ENCODE data around the gene CLK2. TPM values are rescaled to one million over a fixed set of nuclear protein-coding genes. Genes with fewer than 3 reads are reported as not detected.

CLK2 gene
- total and polyA plus RNA-seq, 9 of the 15 experiments (the other 6 are each of a cell fraction or from before 2014, with no cell fraction given) = 13.5 to 81.4 (median 39.6) TPM

DNA sequence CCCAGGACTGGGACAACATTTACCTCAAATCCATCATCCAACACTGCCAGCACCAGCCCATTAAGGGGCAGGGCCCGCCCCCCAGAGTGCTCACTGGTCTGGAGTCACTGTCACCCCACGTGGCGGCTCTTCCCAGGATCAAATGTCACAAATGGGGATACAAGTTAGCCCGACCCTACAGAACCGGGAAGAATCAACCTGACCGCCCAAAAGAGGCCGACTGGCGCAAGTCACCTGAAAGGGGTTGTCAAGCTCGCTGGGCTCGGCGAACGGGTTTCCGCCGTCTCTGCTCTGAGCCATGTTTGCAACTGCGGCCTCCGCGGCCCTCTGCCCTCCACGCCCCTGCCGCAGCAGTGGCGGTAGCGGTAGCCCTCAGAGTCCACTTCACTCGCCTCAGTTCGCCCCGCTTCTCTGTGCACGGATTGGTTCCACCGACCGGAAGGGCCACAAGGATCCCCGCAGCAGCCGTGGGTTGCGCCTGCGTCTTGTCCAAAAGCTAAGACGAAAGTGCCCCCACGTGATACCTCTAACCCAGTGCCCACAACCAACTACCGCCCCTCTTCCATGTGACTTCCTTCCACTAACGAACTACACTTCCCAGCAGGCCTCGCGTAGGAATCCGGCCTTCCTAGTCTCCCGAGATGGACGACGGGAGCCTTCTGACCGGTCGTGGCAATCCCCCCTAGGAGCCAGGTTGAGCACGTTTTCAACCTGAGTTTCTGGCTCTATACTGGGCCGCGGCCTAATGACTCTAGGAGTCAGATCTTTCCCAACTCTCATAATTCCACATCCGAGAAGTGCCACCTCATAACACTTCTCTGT, 11.2 kb downstream of the CLK2 start, which contains the start of gene SCAMP3 (continued):
- TF ChIP-seq TAF15 (IDR thresholded peaks at IDR 0.05; ENCODE audit: low read depth, low read length) (peak; percentile 65; the same call in 1 of the 2 replicates), ZNF263 (CRISPR knock-in tag; IDR thresholded peaks at IDR 0.05; ENCODE audit: borderline replicate concordance) (no peak; the same call in 1 of the 2 replicates), NRF1 (conservative IDR thresholded peaks at IDR 0.05 in 1 of 2, IDR thresholded peaks at IDR 0.05 in 1 of 2) (peak; percentile 94 to 95), SRF (CRISPR knock-in tag; IDR thresholded peaks at IDR 0.05) (peak in 1 of 2 experiments; percentile 67; a peak in 2 of 4 replicates), ZNF583 (CRISPR knock-in tag; IDR thresholded peaks at IDR 0.05) (no peak), KLF6 (CRISPR knock-in tag; IDR thresholded peaks at IDR 0.05; ENCODE audit: borderline replicate concordance) (no peak), L3MBTL2 (IDR thresholded peaks at IDR 0.05) (peak; percentile 79), ETV1 (tag; conservative IDR thresholded peaks at IDR 0.05; ENCODE audit: low read depth) (peak; percentile 80), MCM2 (IDR thresholded peaks at IDR 0.05; ENCODE audit: low read depth) (no peak), CBFA2T2 (conservative IDR thresholded peaks at IDR 0.05) (peak; percentile 86), ILF3 (IDR thresholded peaks at IDR 0.05; ENCODE audit: borderline replicate concordance) (peak; percentile 68; the same call in 1 of the 2 replicates), C11orf30 (IDR thresholded peaks at IDR 0.05; ENCODE audit: low read depth) (peak; percentile 38), GABPB1 (CRISPR knock-in tag; IDR thresholded peaks at IDR 0.05) (peak; percentile 88), HMG20B (CRISPR knock-in tag; IDR thresholded peaks at IDR 0.05) (peak; percentile 8; the same call in 1 of the 2 replicates)
- TF ChIP-seq, protein P1, sequence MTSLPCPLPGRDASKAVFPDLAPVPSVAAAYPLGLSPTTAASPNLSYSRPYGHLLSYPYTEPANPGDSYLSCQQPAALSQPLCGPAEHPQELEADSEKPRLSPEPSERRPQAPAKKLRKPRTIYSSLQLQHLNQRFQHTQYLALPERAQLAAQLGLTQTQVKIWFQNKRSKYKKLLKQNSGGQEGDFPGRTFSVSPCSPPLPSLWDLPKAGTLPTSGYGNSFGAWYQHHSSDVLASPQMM (CRISPR knock-in tag; IDR thresholded peaks at IDR 0.05) = 0 out of 2 replicates have a peak, but pooled peaks have one; percentile 37
- TF ChIP-seq, protein P2, sequence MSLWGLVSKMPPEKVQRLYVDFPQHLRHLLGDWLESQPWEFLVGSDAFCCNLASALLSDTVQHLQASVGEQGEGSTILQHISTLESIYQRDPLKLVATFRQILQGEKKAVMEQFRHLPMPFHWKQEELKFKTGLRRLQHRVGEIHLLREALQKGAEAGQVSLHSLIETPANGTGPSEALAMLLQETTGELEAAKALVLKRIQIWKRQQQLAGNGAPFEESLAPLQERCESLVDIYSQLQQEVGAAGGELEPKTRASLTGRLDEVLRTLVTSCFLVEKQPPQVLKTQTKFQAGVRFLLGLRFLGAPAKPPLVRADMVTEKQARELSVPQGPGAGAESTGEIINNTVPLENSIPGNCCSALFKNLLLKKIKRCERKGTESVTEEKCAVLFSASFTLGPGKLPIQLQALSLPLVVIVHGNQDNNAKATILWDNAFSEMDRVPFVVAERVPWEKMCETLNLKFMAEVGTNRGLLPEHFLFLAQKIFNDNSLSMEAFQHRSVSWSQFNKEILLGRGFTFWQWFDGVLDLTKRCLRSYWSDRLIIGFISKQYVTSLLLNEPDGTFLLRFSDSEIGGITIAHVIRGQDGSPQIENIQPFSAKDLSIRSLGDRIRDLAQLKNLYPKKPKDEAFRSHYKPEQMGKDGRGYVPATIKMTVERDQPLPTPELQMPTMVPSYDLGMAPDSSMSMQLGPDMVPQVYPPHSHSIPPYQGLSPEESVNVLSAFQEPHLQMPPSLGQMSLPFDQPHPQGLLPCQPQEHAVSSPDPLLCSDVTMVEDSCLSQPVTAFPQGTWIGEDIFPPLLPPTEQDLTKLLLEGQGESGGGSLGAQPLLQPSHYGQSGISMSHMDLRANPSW (CRISPR knock-in tag; IDR thresholded peaks at IDR 0.05) = no peak
- TF ChIP-seq, protein P3, sequence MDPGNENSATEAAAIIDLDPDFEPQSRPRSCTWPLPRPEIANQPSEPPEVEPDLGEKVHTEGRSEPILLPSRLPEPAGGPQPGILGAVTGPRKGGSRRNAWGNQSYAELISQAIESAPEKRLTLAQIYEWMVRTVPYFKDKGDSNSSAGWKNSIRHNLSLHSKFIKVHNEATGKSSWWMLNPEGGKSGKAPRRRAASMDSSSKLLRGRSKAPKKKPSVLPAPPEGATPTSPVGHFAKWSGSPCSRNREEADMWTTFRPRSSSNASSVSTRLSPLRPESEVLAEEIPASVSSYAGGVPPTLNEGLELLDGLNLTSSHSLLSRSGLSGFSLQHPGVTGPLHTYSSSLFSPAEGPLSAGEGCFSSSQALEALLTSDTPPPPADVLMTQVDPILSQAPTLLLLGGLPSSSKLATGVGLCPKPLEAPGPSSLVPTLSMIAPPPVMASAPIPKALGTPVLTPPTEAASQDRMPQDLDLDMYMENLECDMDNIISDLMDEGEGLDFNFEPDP (CRISPR knock-in tag; IDR thresholded peaks at IDR 0.05) = peak; percentile 85; the same call in 1 of the 2 replicates
- TF ChIP-seq, protein P4, sequence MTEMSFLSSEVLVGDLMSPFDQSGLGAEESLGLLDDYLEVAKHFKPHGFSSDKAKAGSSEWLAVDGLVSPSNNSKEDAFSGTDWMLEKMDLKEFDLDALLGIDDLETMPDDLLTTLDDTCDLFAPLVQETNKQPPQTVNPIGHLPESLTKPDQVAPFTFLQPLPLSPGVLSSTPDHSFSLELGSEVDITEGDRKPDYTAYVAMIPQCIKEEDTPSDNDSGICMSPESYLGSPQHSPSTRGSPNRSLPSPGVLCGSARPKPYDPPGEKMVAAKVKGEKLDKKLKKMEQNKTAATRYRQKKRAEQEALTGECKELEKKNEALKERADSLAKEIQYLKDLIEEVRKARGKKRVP (CRISPR knock-in tag; IDR thresholded peaks at IDR 0.05) = peak; percentile 47; the same call in 1 of the 2 replicates
- TF ChIP-seq, protein P5, sequence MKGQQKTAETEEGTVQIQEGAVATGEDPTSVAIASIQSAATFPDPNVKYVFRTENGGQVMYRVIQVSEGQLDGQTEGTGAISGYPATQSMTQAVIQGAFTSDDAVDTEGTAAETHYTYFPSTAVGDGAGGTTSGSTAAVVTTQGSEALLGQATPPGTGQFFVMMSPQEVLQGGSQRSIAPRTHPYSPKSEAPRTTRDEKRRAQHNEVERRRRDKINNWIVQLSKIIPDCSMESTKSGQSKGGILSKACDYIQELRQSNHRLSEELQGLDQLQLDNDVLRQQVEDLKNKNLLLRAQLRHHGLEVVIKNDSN (CRISPR knock-in tag; IDR thresholded peaks at IDR 0.05) = peak; percentile 99
